SK-N-SH (cell line): ENCODE results near the gene TBL1X.

Experiments
- CTCF ChIP-seq: fragments of 200-600 bp; sonication (generic); IDR thresholded peaks from 2 replicates; pipeline ENCODE4 v1.6.1; 2017; ENCODE audit warnings: antibody characterized with exemption, mild to moderate bottlenecking, moderate library complexity
- EP300 ChIP-seq, 2 experiments: IDR thresholded peaks; 2 replicates each; pipeline versions ENCODE4 v1.4.0 to v1.6.1; 2012; ENCODE audit warnings: borderline replicate concordance in 1 of 2, low read depth in 1 of 2, low read length in 1 of 2
- MAX ChIP-seq: IDR thresholded peaks from 2 replicates; pipeline ENCODE4 v1.4.0; 2012; ENCODE audit warnings: low read depth
- RFX5 ChIP-seq: IDR thresholded peaks from 2 replicates; pipeline ENCODE4 v1.6.1; 2012; ENCODE audit warnings: mild to moderate bottlenecking, improper control_type of control experiment, low read length
- RXRA ChIP-seq: IDR thresholded peaks from 2 replicates; pipeline ENCODE4 v1.4.0; 2012; ENCODE audit warnings: low read depth, mild to moderate bottlenecking, borderline replicate concordance
- TCF12 ChIP-seq: IDR thresholded peaks from 2 replicates; pipeline ENCODE4 v1.4.0; 2012
- USF1 ChIP-seq: IDR thresholded peaks from 2 replicates; pipeline ENCODE4 v1.4.0; 2012; ENCODE audit warnings: low read depth, borderline replicate concordance
- YY1 ChIP-seq: IDR thresholded peaks from 2 replicates; pipeline ENCODE4 v1.4.0; 2012; ENCODE audit warnings: low read depth, mild to moderate bottlenecking
- TF ChIP-seq, protein P1 (sequence below): fragments of 150-350 bp; IDR thresholded peaks from 2 replicates; pipeline ENCODE4 v1.6.1; 2017; ENCODE audit warnings: antibody characterized with exemption, low read length, low read depth, borderline replicate concordance

GRCh38 chrX:9671998-9672397, 207.1 kb downstream of the TBL1X start:
- TF ChIP-seq EP300 (IDR thresholded peaks at IDR 0.05; ENCODE audit: borderline replicate concordance in 1 of 2, low read depth in 1 of 2, low read length in 1 of 2) (no peak), CTCF (no peak), TCF12 (no peak), USF1 (no peak), RXRA (no peak), YY1 (no peak), MAX (no peak), RFX5 (no peak)
- TF ChIP-seq, protein P1, sequence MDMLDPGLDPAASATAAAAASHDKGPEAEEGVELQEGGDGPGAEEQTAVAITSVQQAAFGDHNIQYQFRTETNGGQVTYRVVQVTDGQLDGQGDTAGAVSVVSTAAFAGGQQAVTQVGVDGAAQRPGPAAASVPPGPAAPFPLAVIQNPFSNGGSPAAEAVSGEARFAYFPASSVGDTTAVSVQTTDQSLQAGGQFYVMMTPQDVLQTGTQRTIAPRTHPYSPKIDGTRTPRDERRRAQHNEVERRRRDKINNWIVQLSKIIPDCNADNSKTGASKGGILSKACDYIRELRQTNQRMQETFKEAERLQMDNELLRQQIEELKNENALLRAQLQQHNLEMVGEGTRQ = no peak
